ENCODE data around the gene IQSEC1.

Gene IQSEC1

GRCh38 chr3:12938258-12938711 is 134.9 kb downstream of the IQSEC1 start:
- H3K27ac ChIP-seq (ENCODE audit: low read depth, low read length), result peak overlapping the region; percentile 67
- H3K4me1 ChIP-seq (ENCODE audit: control insufficient read depth in 5 of 5, insufficient read depth in 5 of 5, low read length in 5 of 5), result peaks cover 37 to 73% (median 56%) of the 10 kb centered on the region in 5 donors
- no peaks in the 10 kb centered on the region for H3K27me3 ChIP-seq (ENCODE audit: control insufficient read depth in 5 of 5, insufficient read depth in 4 of 5, low read length in 5 of 5)
- peaks cover 0 to 80% (median 44%) of the 10 kb centered on the region in 5 donors for H3K36me3 ChIP-seq (ENCODE audit: control insufficient read depth in 5 of 5, insufficient read depth in 5 of 5, low read length in 5 of 5)
- no peaks in the 10 kb centered on the region for H3K9me3 ChIP-seq (ENCODE audit: control insufficient read depth in 5 of 5, low read length in 5 of 5)
- H3K9ac ChIP-seq (ENCODE audit: low read length in 5 of 5), result peak overlapping the region in 3 of 5 donors; percentile 7 to 64 (median 49)
- no peak overlapping the region for H3K4me3 ChIP-seq (ENCODE audit: low read depth in 1 of 5, low read length in 5 of 5)

DNA sequence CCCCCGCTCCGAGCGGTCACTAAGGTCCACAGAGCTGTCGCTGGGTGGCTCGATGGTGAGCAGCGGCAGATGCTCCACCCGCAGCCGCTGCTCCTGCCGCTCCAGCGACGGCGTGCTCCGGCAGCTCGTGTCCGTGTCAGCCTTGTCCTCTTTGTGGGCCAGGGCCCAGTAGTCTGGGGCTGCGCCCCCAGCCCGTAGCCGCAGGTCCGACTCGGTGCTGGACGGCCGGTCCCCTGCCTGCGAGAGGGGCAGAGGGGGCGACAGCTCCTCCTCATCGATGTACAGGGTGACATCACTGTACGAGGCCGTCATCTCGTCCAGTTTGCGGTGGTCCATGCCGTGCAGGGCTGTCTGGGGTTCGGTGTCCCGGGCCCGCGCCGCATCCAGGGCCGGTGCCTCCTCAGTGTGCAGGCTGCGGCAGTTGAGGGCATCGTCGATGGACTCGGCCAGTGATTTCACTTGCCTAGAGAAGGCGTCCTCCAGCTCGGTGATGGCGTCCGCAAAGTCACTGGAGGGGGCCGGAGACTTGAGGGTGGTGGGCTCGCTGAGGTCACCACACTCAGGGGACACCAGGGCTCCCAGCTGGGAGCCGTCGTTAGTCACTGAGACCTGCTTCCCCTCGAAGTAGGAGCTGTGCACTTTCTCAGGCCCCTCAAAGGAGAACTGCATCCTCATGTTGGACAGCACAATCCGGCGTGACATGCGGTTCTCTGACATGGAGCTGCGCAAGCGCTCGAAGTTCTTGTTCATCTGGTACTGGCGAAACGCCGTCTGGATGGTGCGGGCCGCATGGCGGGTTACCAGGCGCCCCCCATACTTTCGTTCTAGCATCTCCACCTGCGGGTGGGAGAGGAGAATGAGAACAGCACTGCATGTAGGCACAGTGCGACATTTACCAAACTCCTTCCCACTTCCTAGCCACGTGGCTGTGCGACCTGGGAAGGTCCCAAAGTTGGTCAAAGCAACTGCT is 137.1 kb downstream of the IQSEC1 start:
- Histone ChIP-seq H3K27me3 (ENCODE audit: control insufficient read depth in 5 of 5, insufficient read depth in 4 of 5, low read length in 5 of 5) (no peaks in the 10 kb centered on the region), H3K4me3 (ENCODE audit: low read depth in 1 of 5, low read length in 5 of 5) (no peak overlapping the region), H3K4me1 (ENCODE audit: control insufficient read depth in 5 of 5, insufficient read depth in 5 of 5, low read length in 5 of 5) (peaks cover 41 to 91% (median 68%) of the 10 kb centered on the region in 5 donors), H3K9ac (ENCODE audit: low read length in 5 of 5) (no peak overlapping the region), H3K9me3 (ENCODE audit: control insufficient read depth in 5 of 5, low read length in 5 of 5) (no peaks in the 10 kb centered on the region), H3K27ac (ENCODE audit: low read depth, low read length) (no peak overlapping the region), H3K36me3 (ENCODE audit: control insufficient read depth in 5 of 5, insufficient read depth in 5 of 5, low read length in 5 of 5) (peaks cover 0 to 85% (median 48%) of the 10 kb centered on the region in 5 donors)

GRCh38 chr3:12935023-12935860 is 138.0 kb downstream of the IQSEC1 start:
- Histone ChIP-seq H3K4me1 (ENCODE audit: control insufficient read depth in 5 of 5, insufficient read depth in 5 of 5, low read length in 5 of 5) (peaks cover 43 to 92% (median 70%) of the 10 kb centered on the region in 5 donors), H3K36me3 (ENCODE audit: control insufficient read depth in 5 of 5, insufficient read depth in 5 of 5, low read length in 5 of 5) (peaks cover 0 to 86% (median 46%) of the 10 kb centered on the region in 5 donors), H3K27me3 (ENCODE audit: control insufficient read depth in 5 of 5, insufficient read depth in 4 of 5, low read length in 5 of 5) (no peaks in the 10 kb centered on the region), H3K27ac (ENCODE audit: low read depth, low read length) (no peak overlapping the region), H3K4me3 (ENCODE audit: low read depth in 1 of 5, low read length in 5 of 5) (peak overlapping the region in 1 of 5 donors; percentile 29), H3K9me3 (ENCODE audit: control insufficient read depth in 5 of 5, low read length in 5 of 5) (no peaks in the 10 kb centered on the region), H3K9ac (ENCODE audit: low read length in 5 of 5) (peak overlapping the region in 3 of 5 donors; percentile 4 to 50 (median 13))

- Histone ChIP-seq H3K36me3 (ENCODE audit: control insufficient read depth in 5 of 5, insufficient read depth in 5 of 5, low read length in 5 of 5) (peaks cover 0 to 86% (median 46%) of the 10 kb centered on the region in 5 donors), H3K4me1 (ENCODE audit: control insufficient read depth in 5 of 5, insufficient read depth in 5 of 5, low read length in 5 of 5) (peaks cover 39 to 90% (median 62%) of the 10 kb centered on the region in 5 donors), H3K27ac (ENCODE audit: low read depth, low read length) (no peak overlapping the region), H3K9ac (ENCODE audit: low read length in 5 of 5) (peak overlapping the region in 2 of 5 donors; percentile 13 to 50), H3K9me3 (ENCODE audit: control insufficient read depth in 5 of 5, low read length in 5 of 5) (no peaks in the 10 kb centered on the region), H3K27me3 (ENCODE audit: control insufficient read depth in 5 of 5, insufficient read depth in 4 of 5, low read length in 5 of 5) (no peaks in the 10 kb centered on the region), H3K4me3 (ENCODE audit: low read depth in 1 of 5, low read length in 5 of 5) (peak overlapping the region in 1 of 5 donors; percentile 29)
Observed at GRCh38 chr3:12934431-12934830, 138.8 kb downstream of the IQSEC1 start.

- no peaks in the 10 kb centered on the region for H3K27me3 ChIP-seq (ENCODE audit: control insufficient read depth in 5 of 5, insufficient read depth in 4 of 5, low read length in 5 of 5)
- no peak overlapping the region for H3K9ac ChIP-seq (ENCODE audit: low read length in 5 of 5)
- peaks cover 0 to 86% (median 51%) of the 10 kb centered on the region in 5 donors for H3K36me3 ChIP-seq (ENCODE audit: control insufficient read depth in 5 of 5, insufficient read depth in 5 of 5, low read length in 5 of 5)
- no peak overlapping the region for H3K4me3 ChIP-seq (ENCODE audit: low read depth in 1 of 5, low read length in 5 of 5)
- H3K27ac ChIP-seq (ENCODE audit: low read depth, low read length), result no peak overlapping the region
- no peaks in the 10 kb centered on the region for H3K9me3 ChIP-seq (ENCODE audit: control insufficient read depth in 5 of 5, low read length in 5 of 5)
- peaks cover 35 to 85% (median 57%) of the 10 kb centered on the region in 5 donors for H3K4me1 ChIP-seq (ENCODE audit: control insufficient read depth in 5 of 5, insufficient read depth in 5 of 5, low read length in 5 of 5)
Observed at GRCh38 chr3:12933901-12934300, 139.3 kb downstream of the IQSEC1 start.

GRCh38 chr3:12932754-12933153 is 140.5 kb downstream of the IQSEC1 start:
- H3K4me3 ChIP-seq (ENCODE audit: low read depth in 1 of 5, low read length in 5 of 5), result no peak overlapping the region

DNA sequence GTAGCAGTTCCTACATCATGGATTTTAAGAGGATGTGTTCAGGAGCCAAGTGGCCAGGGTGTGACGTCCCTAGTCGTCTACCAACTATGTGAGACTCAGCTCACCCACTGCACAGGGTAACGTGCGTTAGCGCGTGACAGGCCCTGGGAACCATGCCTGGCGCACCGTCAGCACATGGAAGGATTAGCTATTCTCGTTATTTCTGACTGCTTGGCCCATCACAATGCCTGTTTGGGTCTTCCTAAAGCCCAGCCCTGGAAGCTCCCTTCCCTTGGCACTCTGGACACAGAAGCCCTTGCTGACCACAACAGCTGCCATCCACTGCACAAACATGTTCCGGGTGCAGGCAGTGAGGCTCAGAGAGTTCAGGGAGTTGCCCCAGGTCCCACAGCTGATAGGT is 140.9 kb downstream of the IQSEC1 start:
- no peak overlapping the region for H3K27ac ChIP-seq (ENCODE audit: low read depth, low read length)

More at GRCh38 chr3:12932754-12933153, 140.5 kb downstream of the IQSEC1 start:
- Histone ChIP-seq H3K36me3 (ENCODE audit: control insufficient read depth in 5 of 5, insufficient read depth in 5 of 5, low read length in 5 of 5) (peaks cover 0 to 92% (median 60%) of the 10 kb centered on the region in 5 donors), H3K27ac (ENCODE audit: low read depth, low read length) (no peak overlapping the region), H3K4me1 (ENCODE audit: control insufficient read depth in 5 of 5, insufficient read depth in 5 of 5, low read length in 5 of 5) (peaks cover 24 to 74% (median 46%) of the 10 kb centered on the region in 5 donors), H3K27me3 (ENCODE audit: control insufficient read depth in 5 of 5, insufficient read depth in 4 of 5, low read length in 5 of 5) (no peaks in the 10 kb centered on the region), H3K9ac (ENCODE audit: low read length in 5 of 5) (peak overlapping the region in 1 of 5 donors; percentile 3), H3K9me3 (ENCODE audit: control insufficient read depth in 5 of 5, low read length in 5 of 5) (no peaks in the 10 kb centered on the region)

GRCh38 chr3:12931273-12931905 is 141.8 kb downstream of the IQSEC1 start:
- no peaks in the 10 kb centered on the region for H3K9me3 ChIP-seq (ENCODE audit: control insufficient read depth in 5 of 5, low read length in 5 of 5)
- no peak overlapping the region for H3K9ac ChIP-seq (ENCODE audit: low read length in 5 of 5)
- no peak overlapping the region for H3K27ac ChIP-seq (ENCODE audit: low read depth, low read length)
- no peaks in the 10 kb centered on the region for H3K27me3 ChIP-seq (ENCODE audit: control insufficient read depth in 5 of 5, insufficient read depth in 4 of 5, low read length in 5 of 5)
- peaks cover 24 to 73% (median 41%) of the 10 kb centered on the region in 5 donors for H3K4me1 ChIP-seq (ENCODE audit: control insufficient read depth in 5 of 5, insufficient read depth in 5 of 5, low read length in 5 of 5)
- H3K4me3 ChIP-seq (ENCODE audit: low read depth in 1 of 5, low read length in 5 of 5), result no peak overlapping the region
- peaks cover 0 to 91% (median 60%) of the 10 kb centered on the region in 5 donors for H3K36me3 ChIP-seq (ENCODE audit: control insufficient read depth in 5 of 5, insufficient read depth in 5 of 5, low read length in 5 of 5)

More for the DNA sequence above, 140.9 kb downstream of the IQSEC1 start:
- Histone ChIP-seq H3K9ac (ENCODE audit: low read length in 5 of 5) (peak overlapping the region in 1 of 5 donors; percentile 3), H3K36me3 (ENCODE audit: control insufficient read depth in 5 of 5, insufficient read depth in 5 of 5, low read length in 5 of 5) (peaks cover 0 to 88% (median 61%) of the 10 kb centered on the region in 5 donors), H3K27me3 (ENCODE audit: control insufficient read depth in 5 of 5, insufficient read depth in 4 of 5, low read length in 5 of 5) (no peaks in the 10 kb centered on the region), H3K4me3 (ENCODE audit: low read depth in 1 of 5, low read length in 5 of 5) (no peak overlapping the region), H3K9me3 (ENCODE audit: control insufficient read depth in 5 of 5, low read length in 5 of 5) (no peaks in the 10 kb centered on the region), H3K4me1 (ENCODE audit: control insufficient read depth in 5 of 5, insufficient read depth in 5 of 5, low read length in 5 of 5) (peaks cover 24 to 70% (median 42%) of the 10 kb centered on the region in 5 donors)

- H3K36me3 ChIP-seq (ENCODE audit: control insufficient read depth in 5 of 5, insufficient read depth in 5 of 5, low read length in 5 of 5), result peaks cover 0 to 89% (median 56%) of the 10 kb centered on the region in 5 donors
- H3K9ac ChIP-seq (ENCODE audit: low read length in 5 of 5), result no peak overlapping the region
- H3K27ac ChIP-seq (ENCODE audit: low read depth, low read length), result no peak overlapping the region
- peaks cover 18 to 70% (median 33%) of the 10 kb centered on the region in 5 donors for H3K4me1 ChIP-seq (ENCODE audit: control insufficient read depth in 5 of 5, insufficient read depth in 5 of 5, low read length in 5 of 5)
- H3K27me3 ChIP-seq (ENCODE audit: control insufficient read depth in 5 of 5, insufficient read depth in 4 of 5, low read length in 5 of 5), result no peaks in the 10 kb centered on the region
- no peaks in the 10 kb centered on the region for H3K9me3 ChIP-seq (ENCODE audit: control insufficient read depth in 5 of 5, low read length in 5 of 5)
- no peak overlapping the region for H3K4me3 ChIP-seq (ENCODE audit: low read depth in 1 of 5, low read length in 5 of 5)
Observed at GRCh38 chr3:12929801-12930200, 143.4 kb downstream of the IQSEC1 start.
